NCI-H2029 (cell line): Measurements from ENCODE around the gene FAM111A.

Experiments
- DNase-seq: peaks from one replicate; lab custom pipeline; 2025; lab: John Stamatoyannopoulos, UW

Gene FAM111A

GRCh38 chr11:59180168-59180776 lies 37.6 kb downstream of the FAM111A start:
- DNase-seq: no peak

- DNase-seq: no peak
These were observed 38.3 kb downstream of the FAM111A start for GRCh38 chr11:59180907-59181306.

- no peak for DNase-seq
These were observed 39.2 kb downstream of the FAM111A start for GRCh38 chr11:59181746-59182456.

- DNase-seq: no peak
These were observed 39.9 kb downstream of the FAM111A start for GRCh38 chr11:59182457-59183151.

GRCh38 chr11:59183771-59184170 lies 41.1 kb downstream of the FAM111A start:
- no peak for DNase-seq

- no peak for DNase-seq
These were observed 42.2 kb downstream of the FAM111A start for GRCh38 chr11:59184691-59185339.

- DNase-seq: no peak
These were observed 42.8 kb downstream of the FAM111A start for GRCh38 chr11:59185386-59185945.

- DNase-seq: no peak
These were observed 43.5 kb downstream of the FAM111A start for GRCh38 chr11:59186130-59186594.

- DNase-seq: no peak
These were observed 44.4 kb downstream of the FAM111A start for GRCh38 chr11:59187035-59187434.

GRCh38 chr11:59187587-59187986 lies 44.9 kb downstream of the FAM111A start:
- no peak for DNase-seq

- DNase-seq: no peak
These were observed 46.3 kb downstream of the FAM111A start for GRCh38 chr11:59188954-59189353.

- DNase-seq: no peak
These were observed 47.3 kb downstream of the FAM111A start for GRCh38 chr11:59189986-59190385.

- DNase-seq: no peak
These were observed 48.4 kb downstream of the FAM111A start for GRCh38 chr11:59191095-59191494.

GRCh38 chr11:59191890-59192289 lies 49.2 kb downstream of the FAM111A start:
- no peak for DNase-seq

- no peak for DNase-seq
These were observed 49.9 kb downstream of the FAM111A start for GRCh38 chr11:59192446-59193020.

- no peak for DNase-seq
These were observed 51.0 kb downstream of the FAM111A start for GRCh38 chr11:59193587-59194130.

- DNase-seq: peak; percentile 81
These were observed 52.9 kb downstream of the FAM111A start for GRCh38 chr11:59195586-59195985.

GRCh38 chr11:59196777-59197176 lies 54.1 kb downstream of the FAM111A start:
- DNase-seq: no peak

GRCh38 chr11:59197991-59198390 lies 55.3 kb downstream of the FAM111A start:
- peak; percentile 28 for DNase-seq

GRCh38 chr11:59198726-59199125 lies 56.1 kb downstream of the FAM111A start:
- DNase-seq: no peak
